Peyer's patch (tissue), 4 donors: Measurements from ENCODE around the gene UBE2QL1. TPM values are rescaled to one million over a fixed set of nuclear protein-coding genes. Genes with fewer than 3 reads are reported as not detected.

Experiments used
- DNase-seq, 3 donors: peaks; one replicate each; pipeline ENCODE4 v3.0.0-alpha.2; 2017 to 2019
- H3K27ac ChIP-seq, 4 donors: fragments of 200-600 bp; sonication (generic); one replicate each; pipeline ENCODE4 v1.5.1; 2016 to 2019
- H3K27me3 ChIP-seq, 2 donors: fragments of 200-600 bp; sonication (generic); one replicate each; pipeline ENCODE4 v1.5.1; 2019
- H3K36me3 ChIP-seq, 3 donors: fragments of 200-600 bp; sonication (generic); one replicate each; pipeline ENCODE4 v1.5.1; 2016 to 2019
- H3K4me1 ChIP-seq, 4 donors: fragments of 200-600 bp; sonication (generic); one replicate each; pipeline ENCODE4 v1.5.1; 2016 to 2019
- H3K4me3 ChIP-seq, 4 donors: fragments of 200-600 bp; sonication (generic); 1 replicate in 3 of 4; 2 replicates in 1 of 4; pipeline ENCODE4 v1.5.1; 2016 to 2019; ENCODE audit warnings: mild to moderate bottlenecking in 1 of 4
- H3K9me3 ChIP-seq, 4 donors: fragments of 200-600 bp; sonication (generic); one replicate each; pipeline ENCODE4 v1.5.1; 2016 to 2019; ENCODE audit warnings: mild to moderate bottlenecking in 1 of 4
- POLR2A ChIP-seq, 2 donors: fragments of 450-650 bp; IDR thresholded peaks; one replicate each; pipeline ENCODE4 v1.5.1; 2017; ENCODE audit warnings: antibody characterized with exemption in 2 of 2, mild to moderate bottlenecking in 2 of 2, moderate library complexity in 2 of 2
- total RNA-seq, 4 donors: library from RNA; depleted of rRNA; stranded (reverse); fragments of >200 nt; gene quantifications; one replicate each; pipeline ENCODE4 v1.1.0, GENCODE V29; 2016
- TF ChIP-seq, protein P1 (sequence below), 6 experiments: fragments of 450-650 bp in 4 of 6; fragments of 200-600 bp in 2 of 6; sonication (generic) in 1 of 6; IDR thresholded peaks; one replicate each; pipeline ENCODE4 v1.5.1; 2017 to 2019; ENCODE audit warnings: antibody characterized with exemption in 6 of 6, mild to moderate bottlenecking in 3 of 6, moderate library complexity in 1 of 6

Gene UBE2QL1
- total RNA-seq, 4 donors from 2014 or later = 1.0 to 3.3 TPM; not detected in 2

DNA sequence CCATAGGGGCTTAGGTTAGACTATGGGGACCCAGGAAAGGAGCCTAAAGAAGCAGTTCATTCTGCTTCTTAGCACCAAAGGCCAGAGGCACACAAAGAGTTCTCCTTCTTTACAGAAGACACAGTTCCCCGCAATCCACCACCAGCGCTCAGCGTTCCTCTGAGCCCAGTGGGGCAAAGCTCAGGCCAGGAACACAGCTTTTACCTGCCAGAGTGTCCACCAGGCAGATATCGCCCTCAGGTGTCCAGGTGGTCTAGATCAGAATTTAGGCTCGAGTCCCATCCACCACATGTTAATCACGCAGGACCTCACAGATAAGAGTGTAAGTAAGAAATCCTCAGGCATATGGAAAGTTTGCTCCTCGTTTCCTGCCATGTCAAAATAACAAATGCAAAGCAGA lies 53.0 kb downstream of the UBE2QL1 start:
- Histone ChIP-seq H3K27me3 (no peaks in the 10 kb centered on the region), H3K36me3 (no peaks in the 10 kb centered on the region), H3K27ac (no peak overlapping the region), H3K4me1 (no peaks in the 10 kb centered on the region), H3K4me3 (no peak overlapping the region), H3K9me3 (no peaks in the 10 kb centered on the region)
- TF ChIP-seq, protein P1, sequence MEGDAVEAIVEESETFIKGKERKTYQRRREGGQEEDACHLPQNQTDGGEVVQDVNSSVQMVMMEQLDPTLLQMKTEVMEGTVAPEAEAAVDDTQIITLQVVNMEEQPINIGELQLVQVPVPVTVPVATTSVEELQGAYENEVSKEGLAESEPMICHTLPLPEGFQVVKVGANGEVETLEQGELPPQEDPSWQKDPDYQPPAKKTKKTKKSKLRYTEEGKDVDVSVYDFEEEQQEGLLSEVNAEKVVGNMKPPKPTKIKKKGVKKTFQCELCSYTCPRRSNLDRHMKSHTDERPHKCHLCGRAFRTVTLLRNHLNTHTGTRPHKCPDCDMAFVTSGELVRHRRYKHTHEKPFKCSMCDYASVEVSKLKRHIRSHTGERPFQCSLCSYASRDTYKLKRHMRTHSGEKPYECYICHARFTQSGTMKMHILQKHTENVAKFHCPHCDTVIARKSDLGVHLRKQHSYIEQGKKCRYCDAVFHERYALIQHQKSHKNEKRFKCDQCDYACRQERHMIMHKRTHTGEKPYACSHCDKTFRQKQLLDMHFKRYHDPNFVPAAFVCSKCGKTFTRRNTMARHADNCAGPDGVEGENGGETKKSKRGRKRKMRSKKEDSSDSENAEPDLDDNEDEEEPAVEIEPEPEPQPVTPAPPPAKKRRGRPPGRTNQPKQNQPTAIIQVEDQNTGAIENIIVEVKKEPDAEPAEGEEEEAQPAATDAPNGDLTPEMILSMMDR (IDR thresholded peaks at IDR 0.05) = no peak
- no peak for TF ChIP-seq POLR2A (IDR thresholded peaks at IDR 0.05)
- no peak for DNase-seq

DNA sequence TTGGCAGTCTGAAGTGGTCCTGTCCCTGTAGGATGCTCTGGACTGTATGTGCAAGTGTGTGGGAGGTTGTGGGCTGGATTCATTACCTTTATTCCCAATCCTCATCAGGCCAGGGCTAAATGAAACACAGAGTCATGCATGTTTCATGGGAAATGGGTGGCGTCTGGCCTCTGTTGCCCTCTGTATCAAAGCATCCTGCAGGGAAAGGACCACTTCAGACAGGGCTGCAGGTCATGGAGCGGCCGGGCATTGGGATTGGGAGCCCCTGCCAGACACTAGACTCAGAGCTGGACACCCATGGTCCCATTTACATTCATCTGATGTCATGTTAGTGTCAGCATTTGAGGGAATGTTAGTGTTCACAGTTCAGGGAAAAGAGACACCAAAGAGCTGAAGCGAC lies 53.8 kb downstream of the UBE2QL1 start:
- Histone ChIP-seq H3K36me3 (no peaks in the 10 kb centered on the region), H3K27me3 (no peaks in the 10 kb centered on the region), H3K27ac (no peak overlapping the region), H3K4me1 (no peaks in the 10 kb centered on the region), H3K4me3 (no peak overlapping the region), H3K9me3 (no peaks in the 10 kb centered on the region)
- no peak for DNase-seq
- no peak for TF ChIP-seq POLR2A (IDR thresholded peaks at IDR 0.05)
- TF ChIP-seq, protein P1 (IDR thresholded peaks at IDR 0.05) = no peak

DNA sequence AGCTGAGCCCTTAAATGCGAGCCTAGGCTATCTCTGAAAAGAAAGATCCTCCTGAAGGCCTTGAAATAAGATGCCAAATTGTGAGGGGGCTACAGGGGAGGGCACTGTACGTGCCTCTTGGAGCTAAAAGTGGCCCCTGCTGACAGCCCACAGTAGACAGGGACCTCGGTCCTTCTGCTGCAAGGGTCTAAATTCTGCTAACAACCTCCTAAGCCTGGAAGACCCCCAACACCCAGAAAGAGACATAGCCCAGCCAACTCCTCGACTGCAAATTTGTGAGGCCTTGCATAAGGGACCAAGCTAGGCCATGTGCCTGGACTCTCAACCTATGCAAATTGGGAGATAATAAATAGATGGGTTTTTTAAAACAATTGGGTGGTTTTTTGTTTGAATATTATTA lies 54.7 kb downstream of the UBE2QL1 start:
- no peak for TF ChIP-seq POLR2A (IDR thresholded peaks at IDR 0.05)
- TF ChIP-seq, protein P1 (IDR thresholded peaks at IDR 0.05) = no peak
- Histone ChIP-seq H3K4me3 (no peak overlapping the region), H3K27me3 (no peaks in the 10 kb centered on the region), H3K36me3 (no peaks in the 10 kb centered on the region), H3K4me1 (no peaks in the 10 kb centered on the region), H3K27ac (no peak overlapping the region), H3K9me3 (no peaks in the 10 kb centered on the region)
- no peak for DNase-seq

DNA sequence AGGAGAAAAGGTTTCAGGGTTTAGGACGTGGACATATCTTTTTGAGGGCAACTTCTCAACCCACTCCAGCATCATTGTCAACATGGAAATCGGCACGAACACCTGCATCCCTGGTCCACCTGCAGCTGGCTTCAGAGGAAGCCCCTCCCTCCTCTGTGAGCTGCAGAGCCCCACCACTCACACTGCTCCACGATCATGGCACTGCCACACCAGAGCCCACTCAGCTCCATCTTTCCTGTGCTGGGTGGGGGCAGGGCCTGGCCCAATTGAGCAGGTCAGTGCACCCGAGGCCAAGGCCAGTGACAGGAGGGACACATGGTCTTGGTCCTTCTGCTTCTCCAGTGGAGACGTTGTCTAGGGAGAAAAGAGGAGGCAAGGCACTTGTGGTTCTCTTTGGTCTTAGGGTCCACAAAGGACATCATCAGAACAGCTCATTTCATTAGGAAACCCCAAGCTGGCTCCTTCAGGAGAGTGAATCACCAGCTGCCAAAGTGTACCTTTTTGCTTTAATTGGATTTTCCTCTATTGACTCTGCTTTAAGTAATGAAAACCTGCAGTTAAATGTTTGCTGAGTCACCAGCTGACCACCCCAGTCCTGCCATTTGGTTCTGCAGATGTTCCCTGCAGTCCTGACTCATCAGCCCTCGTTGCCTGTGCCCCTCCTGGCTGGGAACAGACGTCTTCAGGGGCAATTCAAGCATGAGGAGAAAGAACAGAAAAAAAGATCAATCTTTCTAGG lies 56.2 kb downstream of the UBE2QL1 start:
- TF ChIP-seq, protein P1 (IDR thresholded peaks at IDR 0.05) = no peak
- no peak for TF ChIP-seq POLR2A (IDR thresholded peaks at IDR 0.05)
- no peaks in the 10 kb centered on the region for H3K36me3 ChIP-seq
- H3K27me3 ChIP-seq = no peaks in the 10 kb centered on the region
- H3K4me1 ChIP-seq = no peaks in the 10 kb centered on the region
- DNase-seq = no peak
- H3K4me3 ChIP-seq = no peak overlapping the region
- H3K9me3 ChIP-seq = no peaks in the 10 kb centered on the region
- no peak overlapping the region for H3K27ac ChIP-seq

DNA sequence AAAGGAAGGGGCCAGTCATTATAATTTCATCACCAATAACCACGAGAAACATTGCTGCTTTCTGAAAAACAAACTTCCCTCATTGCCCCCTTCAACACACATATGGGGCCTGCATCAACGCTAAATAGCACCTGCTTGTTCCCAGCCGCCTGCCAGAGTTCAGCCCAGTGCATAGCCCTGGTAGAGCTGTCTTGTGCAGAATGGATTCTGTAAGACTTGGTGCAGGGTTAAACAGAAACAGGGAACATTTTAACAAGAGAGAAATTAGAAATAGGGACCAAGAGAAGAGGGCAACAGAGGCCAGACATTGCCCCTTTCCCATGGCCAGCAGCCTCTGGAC lies 56.7 kb downstream of the UBE2QL1 start:
- H3K4me3 ChIP-seq = no peak overlapping the region
- H3K27me3 ChIP-seq = no peaks in the 10 kb centered on the region
- no peak for DNase-seq
- TF ChIP-seq, protein P1 (IDR thresholded peaks at IDR 0.05) = no peak
- no peak for TF ChIP-seq POLR2A (IDR thresholded peaks at IDR 0.05)
- H3K9me3 ChIP-seq = no peaks in the 10 kb centered on the region
- no peaks in the 10 kb centered on the region for H3K36me3 ChIP-seq
- H3K27ac ChIP-seq = no peak overlapping the region
- H3K4me1 ChIP-seq = no peaks in the 10 kb centered on the region
